Keratinocyte (primary cell): Measurements from ENCODE around the gene MEFV. TPM values are rescaled to one million over a fixed set of nuclear protein-coding genes. Genes with fewer than 3 reads are reported as not detected.

Experiments used
- DNase-seq: peaks from one replicate; pipeline ENCODE4 v3.0.0-alpha.2; 2011; ENCODE audit warnings: low read depth, missing footprints, low spot score
- FAIRE-seq: peaks from 2 replicates; lab custom pipeline; 2011; peaks lifted over from hg19 to GRCh38; lab: Jason Lieb, UNC
- H2AFZ ChIP-seq: 2 replicates; pipeline ENCODE4 v1.6.0; 2012; ENCODE audit warnings: low read length, control low read depth, inconsistent platforms; ENCODE audit not compliant: control insufficient read depth
- H3K27ac ChIP-seq: 2 replicates; pipeline ENCODE4 v1.5.1; 2011; ENCODE audit warnings: low read length; ENCODE audit not compliant: control insufficient read depth, insufficient read depth
- H3K27me3 ChIP-seq: 3 replicates; pipeline ENCODE4 v1.6.0; 2011; ENCODE audit warnings: low read length; ENCODE audit not compliant: control insufficient read depth, insufficient read depth; ENCODE audit errors: extremely low read depth
- H3K36me3 ChIP-seq, 2 experiments: 2 replicates in 1 of 2; 3 replicates in 1 of 2; pipeline ENCODE4 v1.5.1; 2011; ENCODE audit warnings: low read length in 2 of 2, mild to moderate bottlenecking in 1 of 2; ENCODE audit not compliant: control insufficient read depth in 2 of 2, insufficient read depth in 2 of 2; ENCODE audit errors: extremely low read depth in 1 of 2
- H3K4me1 ChIP-seq: 3 replicates; pipeline ENCODE4 v1.5.1; 2011; ENCODE audit warnings: low read length; ENCODE audit not compliant: control insufficient read depth, insufficient read depth; ENCODE audit errors: extremely low read depth
- H3K4me2 ChIP-seq: 3 replicates; pipeline ENCODE4 v1.6.0; 2011; ENCODE audit warnings: low read depth, low read length; ENCODE audit not compliant: control insufficient read depth, insufficient read depth; ENCODE audit errors: extremely low read depth
- H3K4me3 ChIP-seq, 3 experiments: fragments of 200-600 bp in 1 of 3; sonication (generic) in 1 of 3; 2 replicates in 2 of 3; 3 replicates in 1 of 3; pipeline ENCODE4 v1.5.1; 2011 to 2016; ENCODE audit warnings: low read length in 3 of 3, mild to moderate bottlenecking in 3 of 3, control low read depth in 2 of 3, inconsistent platforms in 1 of 3, low read depth in 1 of 3, mixed read lengths in 1 of 3, mixed run types in 1 of 3, moderate library complexity in 1 of 3; ENCODE audit not compliant: control insufficient read depth in 2 of 3, insufficient read depth in 2 of 3; ENCODE audit errors: extremely low read depth in 1 of 3
- H3K79me2 ChIP-seq: 2 replicates; pipeline ENCODE4 v1.6.0; 2012; ENCODE audit warnings: low read length; ENCODE audit not compliant: control insufficient read depth, insufficient read depth
- H3K9ac ChIP-seq: 3 replicates; pipeline ENCODE4 v1.6.0; 2011; ENCODE audit warnings: low read length; ENCODE audit not compliant: control insufficient read depth, insufficient read depth; ENCODE audit errors: extremely low read depth
- H3K9me1 ChIP-seq: 3 replicates; pipeline ENCODE4 v1.6.0; 2011; ENCODE audit warnings: low read length; ENCODE audit not compliant: control insufficient read depth, insufficient read depth; ENCODE audit errors: extremely low read depth
- H3K9me3 ChIP-seq: 2 replicates; pipeline ENCODE4 v1.5.1; 2012; ENCODE audit warnings: low read depth, low read length; ENCODE audit not compliant: control insufficient read depth
- H4K20me1 ChIP-seq: 3 replicates; pipeline ENCODE4 v1.6.0; 2011; ENCODE audit warnings: low read length; ENCODE audit not compliant: control insufficient read depth, insufficient read depth; ENCODE audit errors: extremely low read depth
- CTCF ChIP-seq, 3 experiments: IDR thresholded peaks in 1 of 3; conservative IDR thresholded peaks in 1 of 3; optimal IDR thresholded peaks in 1 of 3; 2 replicates in 2 of 3; 3 replicates in 1 of 3; pipeline versions ENCODE3 to v1.5.1; 2011; ENCODE audit warnings: low read length in 3 of 3, mild to moderate bottlenecking in 3 of 3, moderate library complexity in 2 of 3, control low read depth in 1 of 3, inconsistent platforms in 1 of 3; ENCODE audit not compliant: insufficient read depth in 2 of 3; ENCODE audit errors: extremely low read depth in 1 of 3
- EZH2 ChIP-seq: IDR thresholded peaks from one replicate; pipeline ENCODE4 v1.6.1; 2012; ENCODE audit warnings: inconsistent platforms, mild to moderate bottlenecking, low read length, moderate library complexity
- dilution Hi-C: fragments of 300-500 bp; cut with MboI; formaldehyde crosslinking; loops from one replicate; pipeline ENCODE4 v1.7.0; 2020; ENCODE audit warnings: low sequenced_read_pairs; ENCODE audit not compliant: extremely low pct_ligation_motif_present
- polyA plus RNA-seq, 5 experiments: library from polyadenylated mRNA; depleted of rRNA in 3 of 5; stranded (reverse) in 3 of 5; stranded (forward) in 1 of 5; unstranded in 1 of 5; fragments of >200 nt; gene quantifications; 1 replicate in 1 of 5; 2 replicates in 3 of 5; 3 replicates in 1 of 5; pipeline versions ENCODE4 v1.2.1 to v1.2.3, GENCODE V29; 2011 to 2012; ENCODE audit warnings: missing spikeins in 2 of 5, low read depth in 1 of 5, low replicate concordance in 1 of 5

MEFV gene
- polyA plus RNA-seq, 1 donor (not counting 4 experiments of a cell fraction or from before 2014, with no cell fraction given), result not detected

GRCh38 chr16:3248596-3248995 is 7.8 kb downstream of the MEFV start:
- H3K9ac ChIP-seq, result no peak overlapping the region
- dilution Hi-C loops, result no loop called here

GRCh38 chr16:3246876-3247275 is 9.6 kb downstream of the MEFV start:
- no peaks in the 10 kb centered on the region for H4K20me1 ChIP-seq
- no peak overlapping the region for H3K4me3 ChIP-seq
- no peak overlapping the region for H3K9ac ChIP-seq
- FAIRE-seq, result no peak
- TF ChIP-seq CTCF (optimal IDR thresholded peaks at IDR 0.05 in 1 of 3, IDR thresholded peaks at IDR 0.05 in 1 of 3, conservative IDR thresholded peaks at IDR 0.05 in 1 of 3; ENCODE audit: extremely low read depth in 1 of 3, insufficient read depth in 2 of 3, low read length in 3 of 3) (no peak), EZH2 (no peak)
- H3K4me1 ChIP-seq, result no peaks in the 10 kb centered on the region
- no peaks in the 10 kb centered on the region for H3K27me3 ChIP-seq
- dilution Hi-C loops, result no loop called here
- H3K79me2 ChIP-seq, result no peaks in the 10 kb centered on the region
- no peaks in the 10 kb centered on the region for H3K9me3 ChIP-seq
- H3K27ac ChIP-seq, result no peak overlapping the region
- no peaks in the 10 kb centered on the region for H3K9me1 ChIP-seq
- no peaks in the 10 kb centered on the region for H3K36me3 ChIP-seq
- no peak overlapping the region for H3K4me2 ChIP-seq
- DNase-seq, result no peak
- no peak overlapping the region for H2AFZ ChIP-seq

More at GRCh38 chr16:3248596-3248995, 7.8 kb downstream of the MEFV start:
- no peak for TF ChIP-seq EZH2
- TF ChIP-seq CTCF (optimal IDR thresholded peaks at IDR 0.05 in 1 of 3, IDR thresholded peaks at IDR 0.05 in 1 of 3, conservative IDR thresholded peaks at IDR 0.05 in 1 of 3; ENCODE audit: extremely low read depth in 1 of 3, insufficient read depth in 2 of 3, low read length in 3 of 3), result no peak
- Histone ChIP-seq H2AFZ (no peak overlapping the region), H3K9me1 (no peaks in the 10 kb centered on the region), H3K79me2 (no peaks in the 10 kb centered on the region), H3K27ac (no peak overlapping the region), H3K9me3 (no peaks in the 10 kb centered on the region), H3K4me1 (no peaks in the 10 kb centered on the region), H4K20me1 (no peaks in the 10 kb centered on the region), H3K27me3 (no peaks in the 10 kb centered on the region), H3K36me3 (no peaks in the 10 kb centered on the region), H3K4me3 (no peak overlapping the region), H3K4me2 (no peak overlapping the region)
- FAIRE-seq (no peak), DNase-seq (no peak)
